Ishikawa (cell line): Measurements from ENCODE around the gene KNTC1.

ENCODE experiments used
- EP300 ChIP-seq: IDR thresholded peaks from 2 replicates; pipeline ENCODE4 v1.6.1; 2012; ENCODE audit warnings: borderline replicate concordance
- MAX ChIP-seq: IDR thresholded peaks from 2 replicates; pipeline ENCODE4 v1.6.1; 2012
- NFIC ChIP-seq: IDR thresholded peaks from 2 replicates; pipeline ENCODE4 v1.6.1; 2012
- ZBTB7A ChIP-seq: IDR thresholded peaks from 2 replicates; pipeline ENCODE4 v1.6.1; 2012; ENCODE audit warnings: low read depth

- TF ChIP-seq MAX, result no peak
- no peak for TF ChIP-seq NFIC
- TF ChIP-seq ZBTB7A, result no peak
- TF ChIP-seq EP300, result no peak
Observed at GRCh38 chr12:122501489-122501989, 25.5 kb upstream of the KNTC1 start.
